Neuronal stem cell (in vitro differentiated cells): ENCODE data around the gene MACF1.

Source experiments
- DNase-seq: peaks from one replicate; pipeline ENCODE4 v3.0.0-alpha.2; 2013; ENCODE audit warnings: low spot score
- H2AFZ ChIP-seq: one replicate; pipeline ENCODE4 v1.6.1; 2013; ENCODE audit warnings: mild to moderate bottlenecking, low read length, inconsistent platforms
- H2AK5ac ChIP-seq: 2 replicates; pipeline ENCODE4 v1.6.1; 2013; ENCODE audit warnings: low read depth, mild to moderate bottlenecking, inconsistent platforms, low read length, moderate library complexity, mixed read lengths
- H2BK120ac ChIP-seq: 2 replicates; pipeline ENCODE4 v1.6.1; 2013; ENCODE audit warnings: low read depth, mild to moderate bottlenecking, inconsistent platforms, low read length, moderate library complexity, mixed read lengths
- H2BK12ac ChIP-seq: one replicate; pipeline ENCODE4 v1.6.1; 2013; ENCODE audit warnings: low read length, inconsistent platforms
- H2BK15ac ChIP-seq: 2 replicates; pipeline ENCODE4 v1.6.1; 2013; ENCODE audit warnings: mild to moderate bottlenecking, low read length, inconsistent platforms, mixed read lengths
- H2BK5ac ChIP-seq: one replicate; pipeline ENCODE4 v1.6.1; 2013; ENCODE audit warnings: inconsistent platforms, mild to moderate bottlenecking, low read length, moderate library complexity
- H3K14ac ChIP-seq: one replicate; pipeline ENCODE4 v1.6.1; 2013; ENCODE audit warnings: low read length, inconsistent platforms
- H3K18ac ChIP-seq: 2 replicates; pipeline ENCODE4 v1.6.1; 2013; ENCODE audit warnings: low read length, inconsistent platforms
- H3K23ac ChIP-seq: 2 replicates; pipeline ENCODE4 v1.6.1; 2013; ENCODE audit warnings: low read depth, mild to moderate bottlenecking, mixed read lengths, low read length, inconsistent platforms; ENCODE audit not compliant: poor library complexity
- H3K27ac ChIP-seq: replicated peaks from 3 replicates; pipeline ENCODE4 v1.5.1; 2013; ENCODE audit warnings: low read length, inconsistent platforms
- H3K27me3 ChIP-seq, 3 experiments: 2 replicates each; pipeline ENCODE4 v1.6.1; 2013; ENCODE audit warnings: low read length in 3 of 3, mild to moderate bottlenecking in 2 of 3, inconsistent platforms in 1 of 3, low read depth in 1 of 3, mixed read lengths in 1 of 3, moderate library complexity in 1 of 3; ENCODE audit not compliant: control insufficient read depth in 3 of 3, insufficient read depth in 3 of 3
- H3K36me3 ChIP-seq, 2 donors: replicated peaks in 1 of 2; 2 replicates each; pipeline ENCODE4 v1.6.1; 2013; ENCODE audit warnings: low read length in 2 of 2; ENCODE audit not compliant: control insufficient read depth in 2 of 2, insufficient read depth in 2 of 2
- H3K4ac ChIP-seq: 2 replicates; pipeline ENCODE4 v1.6.1; 2013; ENCODE audit warnings: inconsistent platforms, mild to moderate bottlenecking, low read length, moderate library complexity
- H3K4me1 ChIP-seq, 2 donors: 1 replicate in 1 of 2; 2 replicates in 1 of 2; pipeline ENCODE4 v1.6.1; 2013; ENCODE audit warnings: low read length in 2 of 2, low read depth in 1 of 2; ENCODE audit not compliant: control insufficient read depth in 2 of 2, insufficient read depth in 1 of 2
- H3K4me2 ChIP-seq: one replicate; pipeline ENCODE4 v1.6.1; 2013; ENCODE audit warnings: mild to moderate bottlenecking, low read length, inconsistent platforms; ENCODE audit not compliant: insufficient read depth, poor library complexity, severe bottlenecking
- H3K4me3 ChIP-seq, 2 donors: 2 replicates each; pipeline ENCODE4 v1.5.1; 2013; ENCODE audit warnings: low read length in 2 of 2, mild to moderate bottlenecking in 2 of 2, inconsistent platforms in 1 of 2, moderate library complexity in 1 of 2
- H3K79me1 ChIP-seq: one replicate; pipeline ENCODE4 v1.6.1; 2013; ENCODE audit warnings: low read depth, mild to moderate bottlenecking, inconsistent platforms, low read length, moderate library complexity
- H3K9ac ChIP-seq: one replicate; pipeline ENCODE4 v1.6.1; 2013; ENCODE audit warnings: mild to moderate bottlenecking, low read depth, low read length, inconsistent platforms; ENCODE audit not compliant: poor library complexity
- H3K9me3 ChIP-seq, 2 donors: replicated peaks in 1 of 2; 2 replicates each; pipeline versions ENCODE3 to v1.6.1; 2013; ENCODE audit warnings: low read length in 2 of 2, mild to moderate bottlenecking in 2 of 2, inconsistent platforms in 1 of 2, low read depth in 1 of 2, mixed read lengths in 1 of 2, moderate library complexity in 1 of 2; ENCODE audit not compliant: control insufficient read depth in 2 of 2, insufficient read depth in 1 of 2
- H4K8ac ChIP-seq: one replicate; pipeline ENCODE4 v1.6.1; 2013; ENCODE audit warnings: low read depth, mild to moderate bottlenecking, inconsistent platforms, low read length, moderate library complexity
- H4K91ac ChIP-seq: one replicate; pipeline ENCODE4 v1.6.1; 2013; ENCODE audit warnings: low read length, low read depth, mild to moderate bottlenecking, inconsistent platforms; ENCODE audit not compliant: poor library complexity
- WGBS, 2 donors: extraction: QIAGEN DNeasy Blood & Tissue Kit; methylation state at CpG; one replicate each; pipeline ENCODE4 v1.1.7; 2013; ENCODE audit warnings: missing lambda C conversion rate in 2 of 2, mixed read lengths in 1 of 2; ENCODE audit not compliant: insufficient read length in 2 of 2, insufficient replicate concordance in 1 of 2; ENCODE audit errors: extremely low coverage in 2 of 2; 5-methylcytosine and 5-hydroxymethylcytosine counted together

MACF1 gene

GRCh38 chr1:39484564-39484963 lies 280.1 kb downstream of the MACF1 start:
- no peak overlapping the region for H3K9ac ChIP-seq
- no peak overlapping the region for H2AFZ ChIP-seq
- H3K18ac ChIP-seq = no peak overlapping the region
- H3K4me2 ChIP-seq = no peak overlapping the region
- no peak overlapping the region for H2BK15ac ChIP-seq
- H3K27me3 ChIP-seq = peaks cover 0 to 4% (median 0%) of the 10 kb centered on the region in 3 experiments
- H3K23ac ChIP-seq = no peak overlapping the region
- H3K4ac ChIP-seq = no peak overlapping the region
- no peak overlapping the region for H3K14ac ChIP-seq
- H2BK5ac ChIP-seq = no peak overlapping the region
- H3K4me1 ChIP-seq = peaks cover 0 to 4% of the 10 kb centered on the region in 2 donors
- H3K27ac ChIP-seq = no peak overlapping the region
- H3K4me3 ChIP-seq = no peak overlapping the region
- whole genome bisulfite sequencing, 2 donors = no CpG with 5 or more reads among the region's 7 CpGs
- no peaks in the 10 kb centered on the region for H3K9me3 ChIP-seq
- H2BK12ac ChIP-seq = no peak overlapping the region
- no peak overlapping the region for H4K91ac ChIP-seq
- DNase-seq = no peak
- H3K36me3 ChIP-seq = peaks cover 37 to 81% of the 10 kb centered on the region in 2 donors
- H4K8ac ChIP-seq = no peak overlapping the region
- H2BK120ac ChIP-seq = no peak overlapping the region
- H3K79me1 ChIP-seq = no peaks in the 10 kb centered on the region
- no peak overlapping the region for H2AK5ac ChIP-seq

- H2BK5ac ChIP-seq = no peak overlapping the region
Measured at GRCh38 chr1:39485046-39485803, 280.7 kb downstream of the MACF1 start.

GRCh38 chr1:39488012-39488545 lies 283.6 kb downstream of the MACF1 start:
- Histone ChIP-seq H3K79me1 (no peaks in the 10 kb centered on the region), H3K18ac (no peak overlapping the region), H3K27ac (no peak overlapping the region), H2AFZ (no peak overlapping the region), H3K4me3 (no peak overlapping the region), H3K9ac (no peak overlapping the region), H3K4ac (no peak overlapping the region), H3K4me2 (no peak overlapping the region), H2AK5ac (no peak overlapping the region), H3K27me3 (peaks cover 21 to 38% (median 26%) of the 10 kb centered on the region in 3 experiments), H4K8ac (no peak overlapping the region), H4K91ac (no peak overlapping the region), H3K36me3 (peaks cover 21 to 51% of the 10 kb centered on the region in 2 donors), H3K23ac (no peak overlapping the region), H2BK5ac (no peak overlapping the region), H3K9me3 (no peaks in the 10 kb centered on the region), H3K4me1 (peaks cover 0 to 3% of the 10 kb centered on the region in 2 donors), H2BK12ac (no peak overlapping the region), H3K14ac (no peak overlapping the region), H2BK120ac (no peak overlapping the region), H2BK15ac (no peak overlapping the region)
- WGBS, 2 donors = no CpG with 5 or more reads among the region's 5 CpGs
- DNase-seq = no peak

More at GRCh38 chr1:39485046-39485803, 280.7 kb downstream of the MACF1 start:
- Histone ChIP-seq H3K18ac (no peak overlapping the region), H2AK5ac (no peak overlapping the region), H3K4me1 (peaks cover 0 to 4% of the 10 kb centered on the region in 2 donors), H3K23ac (no peak overlapping the region), H3K79me1 (no peaks in the 10 kb centered on the region), H3K4me2 (no peak overlapping the region), H4K91ac (no peak overlapping the region), H3K4me3 (no peak overlapping the region), H3K27me3 (peaks cover 0 to 9% (median under 1%) of the 10 kb centered on the region in 3 experiments), H3K27ac (no peak overlapping the region), H3K36me3 (peaks cover 33 to 75% of the 10 kb centered on the region in 2 donors), H4K8ac (no peak overlapping the region), H2BK12ac (no peak overlapping the region), H3K14ac (no peak overlapping the region), H3K4ac (no peak overlapping the region), H3K9ac (no peak overlapping the region), H2BK15ac (no peak overlapping the region), H2BK120ac (no peak overlapping the region), H3K9me3 (no peaks in the 10 kb centered on the region), H2AFZ (no peak overlapping the region)
- WGBS, 2 donors = no CpG with 5 or more reads among the region's 14 CpGs
- no peak for DNase-seq

- no CpG with 5 or more reads among the region's 7 CpGs for WGBS, 2 donors
- H3K9me3 ChIP-seq = no peaks in the 10 kb centered on the region
- no peak overlapping the region for H2AFZ ChIP-seq
- H3K27ac ChIP-seq = no peak overlapping the region
- no peak overlapping the region for H2BK15ac ChIP-seq
- no peak overlapping the region for H3K4me2 ChIP-seq
- peaks cover 17 to 44% of the 10 kb centered on the region in 2 donors for H3K36me3 ChIP-seq
- H3K23ac ChIP-seq = peak overlapping the region; percentile 14
- no peak overlapping the region for H4K8ac ChIP-seq
- H3K18ac ChIP-seq = no peak overlapping the region
- no peak overlapping the region for H2BK120ac ChIP-seq
- H4K91ac ChIP-seq = no peak overlapping the region
- peak overlapping the region; percentile 68 for H3K9ac ChIP-seq
- no peak overlapping the region for H2BK5ac ChIP-seq
- H2BK12ac ChIP-seq = no peak overlapping the region
- H3K14ac ChIP-seq = no peak overlapping the region
- peaks cover 24 to 46% (median 35%) of the 10 kb centered on the region in 3 experiments for H3K27me3 ChIP-seq
- H3K79me1 ChIP-seq = no peaks in the 10 kb centered on the region
- no peak overlapping the region for H2AK5ac ChIP-seq
- no peaks in the 10 kb centered on the region for H3K4me1 ChIP-seq
- no peak overlapping the region for H3K4ac ChIP-seq
- no peak overlapping the region for H3K4me3 ChIP-seq
- no peak for DNase-seq
Measured at GRCh38 chr1:39488793-39489566, 284.5 kb downstream of the MACF1 start.
